WTC11 (cell line): ENCODE results near the gene IRF4. TPM values are rescaled to one million over a fixed set of nuclear protein-coding genes. Genes with fewer than 3 reads are reported as not detected.

Experiments
- ATAC-seq: fragments of 200-7000 bp; cut with Tn5 transposase; 2 replicates; pipeline ENCODE4 v1.10.0; 2021; ENCODE audit warnings: mild to moderate bottlenecking, moderate library complexity
- CTCF ChIA-PET: fragments of 300-600 bp; sonication (Branson Sonifier 250); formaldehyde crosslinking; loops from one replicate; lab custom pipeline; 2021; ENCODE audit warnings: antibody characterized with exemption; lab: Charles Lee
- POLR2A ChIA-PET: fragments of 350-600 bp; sonication (Branson Sonifier 250); formaldehyde crosslinking; loops from one replicate; lab custom pipeline; 2021; ENCODE audit warnings: antibody characterized with exemption; lab: Charles Lee
- DNase-seq: peaks from one replicate; pipeline ENCODE4 v3.0.0; 2021; ENCODE audit warnings: low spot score
- H3K27ac Mint-ChIP-seq: 2 replicates; pipeline ENCODE4 v1.8.0; 2021; ENCODE audit warnings: mixed read lengths
- H3K27me3 Mint-ChIP-seq: 2 replicates; pipeline ENCODE4 v1.8.0; 2021; ENCODE audit warnings: low read depth, mild to moderate bottlenecking, moderate library complexity, mixed read lengths
- H3K36me3 Mint-ChIP-seq: 2 replicates; pipeline ENCODE4 v1.8.0; 2021; ENCODE audit warnings: mixed read lengths
- H3K4me1 Mint-ChIP-seq: 2 replicates; pipeline ENCODE4 v1.8.0; 2022; ENCODE audit warnings: mixed read lengths
- H3K4me3 Mint-ChIP-seq: 2 replicates; pipeline ENCODE4 v1.8.0; 2021; ENCODE audit warnings: mild to moderate bottlenecking, moderate library complexity, mixed read lengths
- H3K9me3 Mint-ChIP-seq: 2 replicates; pipeline ENCODE4 v1.8.0; 2021; ENCODE audit warnings: mixed read lengths
- ELF4 ChIP-seq: sonication (generic); formaldehyde crosslinking; IDR thresholded peaks from 2 replicates; pipeline ENCODE4 v1.8.1; 2022; ENCODE audit warnings: low read depth, mild to moderate bottlenecking, moderate library complexity, missing genetic modification reagents
- GTF2I ChIP-seq: fragments of 250-450 bp; sonication (Bioruptor Pico); conservative IDR thresholded peaks from 2 replicates; pipeline ENCODE4 v1.4.0; 2021; ENCODE audit warnings: mild to moderate bottlenecking
- IRF2 ChIP-seq: sonication (generic); formaldehyde crosslinking; IDR thresholded peaks from 2 replicates; pipeline ENCODE4 v1.8.0; 2022; ENCODE audit warnings: low read depth, missing genetic modification reagents, borderline replicate concordance
- NFATC4 ChIP-seq: fragments of 250-450 bp; sonication (Bioruptor Pico); IDR thresholded peaks from 2 replicates; pipeline ENCODE4 v1.9.0; 2021; ENCODE audit warnings: mild to moderate bottlenecking
- SMAD4 ChIP-seq: sonication (generic); formaldehyde crosslinking; IDR thresholded peaks from 2 replicates; pipeline ENCODE4 v1.8.0; 2022; ENCODE audit warnings: mild to moderate bottlenecking, missing genetic modification reagents
- SP1 ChIP-seq: sonication (generic); formaldehyde crosslinking; conservative IDR thresholded peaks from 2 replicates; pipeline ENCODE4 v1.8.1; 2022; ENCODE audit warnings: missing genetic modification reagents
- TCF7 ChIP-seq: sonication (generic); formaldehyde crosslinking; IDR thresholded peaks from 2 replicates; pipeline ENCODE4 v1.8.0; 2022; ENCODE audit warnings: mild to moderate bottlenecking, low read depth, missing genetic modification reagents, moderate library complexity
- ZBTB21 ChIP-seq: sonication (generic); formaldehyde crosslinking; IDR thresholded peaks from 2 replicates; pipeline ENCODE4 v1.8.1; 2023; ENCODE audit warnings: mild to moderate bottlenecking, missing genetic modification reagents, borderline replicate concordance
- ZNF232 ChIP-seq: sonication (generic); formaldehyde crosslinking; IDR thresholded peaks from 2 replicates; pipeline ENCODE4 v1.8.0; 2022; ENCODE audit warnings: mild to moderate bottlenecking, missing genetic modification reagents
- ZNF423 ChIP-seq: fragments of 250-450 bp; sonication (Bioruptor Pico); IDR thresholded peaks from 2 replicates; pipeline ENCODE4 v2.1.2; 2022; ENCODE audit warnings: mild to moderate bottlenecking, moderate library complexity
- total RNA-seq: library from RNA; stranded (reverse); gene quantifications from 3 replicates; pipeline ENCODE4 v1.2.3, GENCODE V29; 2021
- TF ChIP-seq, protein P1 (sequence below): fragments of 250-450 bp; sonication (Bioruptor Pico); IDR thresholded peaks from 2 replicates; pipeline ENCODE4 v1.9.0; 2021; ENCODE audit warnings: moderate library complexity, mild to moderate bottlenecking, inconsistent platforms, borderline replicate concordance
- TF ChIP-seq, protein P2 (sequence below): sonication (generic); formaldehyde crosslinking; IDR thresholded peaks from 2 replicates; pipeline ENCODE4 v1.8.1; 2023; ENCODE audit warnings: mild to moderate bottlenecking, missing genetic modification reagents, moderate library complexity
- TF ChIP-seq, protein P3 (sequence below): sonication (generic); formaldehyde crosslinking; conservative IDR thresholded peaks from 2 replicates; pipeline ENCODE4 v1.8.1; 2022; ENCODE audit warnings: mild to moderate bottlenecking, missing genetic modification reagents
- TF ChIP-seq, protein P4 (sequence below): sonication (generic); formaldehyde crosslinking; IDR thresholded peaks from 2 replicates; pipeline ENCODE4 v1.8.1; 2023; ENCODE audit warnings: mild to moderate bottlenecking, moderate library complexity, missing genetic modification reagents
- TF ChIP-seq, protein P5 (sequence below): sonication (generic); formaldehyde crosslinking; IDR thresholded peaks from 2 replicates; pipeline ENCODE4 v1.8.1; 2023; ENCODE audit warnings: mild to moderate bottlenecking, missing genetic modification reagents
- TF ChIP-seq, protein P6 (sequence below): sonication (generic); formaldehyde crosslinking; IDR thresholded peaks from 2 replicates; pipeline ENCODE4 v1.8.0; 2023; ENCODE audit warnings: mild to moderate bottlenecking, missing genetic modification reagents
- TF ChIP-seq, protein P7 (sequence below): sonication (generic); formaldehyde crosslinking; IDR thresholded peaks from 2 replicates; pipeline ENCODE4 v1.8.1; 2022; ENCODE audit warnings: low read depth, mild to moderate bottlenecking, moderate library complexity, missing genetic modification reagents, borderline replicate concordance
- TF ChIP-seq, protein P8 (sequence below): fragments of 250-450 bp; sonication (Bioruptor Pico); IDR thresholded peaks from 2 replicates; pipeline ENCODE4 v1.9.0; 2021; ENCODE audit warnings: mild to moderate bottlenecking, borderline replicate concordance

IRF4 gene
- total RNA-seq, 1 experiment from 2014 or later = 1.6 TPM

DNA sequence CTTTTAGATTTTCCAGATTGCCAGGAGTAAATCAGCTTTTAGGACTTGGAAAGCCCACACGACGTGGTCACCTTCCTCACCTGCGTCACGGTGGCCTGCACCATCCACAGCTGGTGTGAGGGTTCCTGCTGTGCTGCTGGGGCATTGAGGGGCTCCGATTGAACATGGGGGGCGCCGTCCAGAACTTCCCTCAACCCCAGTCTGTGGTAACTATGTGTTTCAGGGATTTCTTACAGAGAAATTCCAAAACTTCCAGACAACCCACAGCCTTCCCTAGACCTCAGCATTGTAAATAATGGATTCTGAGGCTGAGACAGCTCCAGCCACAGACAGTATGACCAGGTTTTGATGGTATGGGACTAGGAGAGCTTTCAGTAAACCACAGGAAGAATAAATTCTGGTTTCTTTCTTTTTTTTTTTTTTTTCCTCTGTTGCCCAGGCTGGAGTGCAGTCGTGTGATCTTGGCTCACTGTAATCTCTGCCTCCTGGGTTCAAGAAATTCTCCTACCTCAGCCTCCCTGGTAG is 46.7 kb upstream of the IRF4 start:
- Mint-ChIP-seq H3K27ac (no peak overlapping the region), H3K4me1 (no peaks in the 10 kb centered on the region), H3K4me3 (no peak overlapping the region), H3K36me3 (peaks cover 83% of the 10 kb centered on the region), H3K27me3 (peaks cover 3% of the 10 kb centered on the region; the same call in 1 of the 2 replicates), H3K9me3 (peaks cover 61% of the 10 kb centered on the region)
- POLR2A ChIA-PET = interaction anchor here (0.7 kb wide), 1 partner anchor 156 kb away, joined by 7 read pairs; no protein-coding TSS in a partner anchor
- CTCF ChIA-PET = interaction anchor here (1.2 kb wide), 1 partner anchor 73 kb away, joined by 3 read pairs; no protein-coding TSS in a partner anchor
- no peak for ATAC-seq
- no peak for DNase-seq
- TF ChIP-seq ZNF423 (no peak), NFATC4 (no peak), ZNF232 (CRISPR knock-in tag) (no peak), IRF2 (CRISPR knock-in tag) (no peak), SP1 (no peak), ZBTB21 (CRISPR knock-in tag) (no peak), GTF2I (CRISPR knock-in tag) (no peak), SMAD4 (CRISPR knock-in tag) (no peak), ELF4 (no peak), TCF7 (CRISPR knock-in tag) (no peak)
- TF ChIP-seq, protein P1, sequence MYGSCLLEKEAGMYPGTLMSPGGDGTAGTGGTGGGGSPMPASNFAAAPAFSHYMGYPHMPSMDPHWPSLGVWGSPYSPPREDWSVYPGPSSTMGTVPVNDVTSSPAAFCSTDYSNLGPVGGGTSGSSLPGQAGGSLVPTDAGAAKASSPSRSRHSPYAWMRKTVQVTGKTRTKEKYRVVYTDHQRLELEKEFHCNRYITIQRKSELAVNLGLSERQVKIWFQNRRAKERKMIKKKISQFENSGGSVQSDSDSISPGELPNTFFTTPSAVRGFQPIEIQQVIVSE (CRISPR knock-in tag) = no peak
- TF ChIP-seq, protein P2, sequence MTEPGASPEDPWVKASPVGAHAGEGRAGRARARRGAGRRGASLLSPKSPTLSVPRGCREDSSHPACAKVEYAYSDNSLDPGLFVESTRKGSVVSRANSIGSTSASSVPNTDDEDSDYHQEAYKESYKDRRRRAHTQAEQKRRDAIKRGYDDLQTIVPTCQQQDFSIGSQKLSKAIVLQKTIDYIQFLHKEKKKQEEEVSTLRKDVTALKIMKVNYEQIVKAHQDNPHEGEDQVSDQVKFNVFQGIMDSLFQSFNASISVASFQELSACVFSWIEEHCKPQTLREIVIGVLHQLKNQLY (CRISPR knock-in tag) = no peak
- TF ChIP-seq, protein P3, sequence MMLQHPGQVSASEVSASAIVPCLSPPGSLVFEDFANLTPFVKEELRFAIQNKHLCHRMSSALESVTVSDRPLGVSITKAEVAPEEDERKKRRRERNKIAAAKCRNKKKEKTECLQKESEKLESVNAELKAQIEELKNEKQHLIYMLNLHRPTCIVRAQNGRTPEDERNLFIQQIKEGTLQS (CRISPR knock-in tag) = no peak
- TF ChIP-seq, protein P4, sequence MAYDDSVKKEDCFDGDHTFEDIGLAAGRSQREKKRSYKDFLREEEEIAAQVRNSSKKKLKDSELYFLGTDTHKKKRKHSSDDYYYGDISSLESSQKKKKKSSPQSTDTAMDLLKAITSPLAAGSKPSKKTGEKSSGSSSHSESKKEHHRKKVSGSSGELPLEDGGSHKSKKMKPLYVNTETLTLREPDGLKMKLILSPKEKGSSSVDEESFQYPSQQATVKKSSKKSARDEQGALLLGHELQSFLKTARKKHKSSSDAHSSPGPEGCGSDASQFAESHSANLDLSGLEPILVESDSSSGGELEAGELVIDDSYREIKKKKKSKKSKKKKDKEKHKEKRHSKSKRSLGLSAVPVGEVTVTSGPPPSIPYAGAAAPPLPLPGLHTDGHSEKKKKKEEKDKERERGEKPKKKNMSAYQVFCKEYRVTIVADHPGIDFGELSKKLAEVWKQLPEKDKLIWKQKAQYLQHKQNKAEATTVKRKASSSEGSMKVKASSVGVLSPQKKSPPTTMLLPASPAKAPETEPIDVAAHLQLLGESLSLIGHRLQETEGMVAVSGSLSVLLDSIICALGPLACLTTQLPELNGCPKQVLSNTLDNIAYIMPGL (CRISPR knock-in tag) = no peak
- TF ChIP-seq, protein P5, sequence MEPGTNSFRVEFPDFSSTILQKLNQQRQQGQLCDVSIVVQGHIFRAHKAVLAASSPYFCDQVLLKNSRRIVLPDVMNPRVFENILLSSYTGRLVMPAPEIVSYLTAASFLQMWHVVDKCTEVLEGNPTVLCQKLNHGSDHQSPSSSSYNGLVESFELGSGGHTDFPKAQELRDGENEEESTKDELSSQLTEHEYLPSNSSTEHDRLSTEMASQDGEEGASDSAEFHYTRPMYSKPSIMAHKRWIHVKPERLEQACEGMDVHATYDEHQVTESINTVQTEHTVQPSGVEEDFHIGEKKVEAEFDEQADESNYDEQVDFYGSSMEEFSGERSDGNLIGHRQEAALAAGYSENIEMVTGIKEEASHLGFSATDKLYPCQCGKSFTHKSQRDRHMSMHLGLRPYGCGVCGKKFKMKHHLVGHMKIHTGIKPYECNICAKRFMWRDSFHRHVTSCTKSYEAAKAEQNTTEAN (CRISPR knock-in tag) = no peak
- TF ChIP-seq, protein P6, sequence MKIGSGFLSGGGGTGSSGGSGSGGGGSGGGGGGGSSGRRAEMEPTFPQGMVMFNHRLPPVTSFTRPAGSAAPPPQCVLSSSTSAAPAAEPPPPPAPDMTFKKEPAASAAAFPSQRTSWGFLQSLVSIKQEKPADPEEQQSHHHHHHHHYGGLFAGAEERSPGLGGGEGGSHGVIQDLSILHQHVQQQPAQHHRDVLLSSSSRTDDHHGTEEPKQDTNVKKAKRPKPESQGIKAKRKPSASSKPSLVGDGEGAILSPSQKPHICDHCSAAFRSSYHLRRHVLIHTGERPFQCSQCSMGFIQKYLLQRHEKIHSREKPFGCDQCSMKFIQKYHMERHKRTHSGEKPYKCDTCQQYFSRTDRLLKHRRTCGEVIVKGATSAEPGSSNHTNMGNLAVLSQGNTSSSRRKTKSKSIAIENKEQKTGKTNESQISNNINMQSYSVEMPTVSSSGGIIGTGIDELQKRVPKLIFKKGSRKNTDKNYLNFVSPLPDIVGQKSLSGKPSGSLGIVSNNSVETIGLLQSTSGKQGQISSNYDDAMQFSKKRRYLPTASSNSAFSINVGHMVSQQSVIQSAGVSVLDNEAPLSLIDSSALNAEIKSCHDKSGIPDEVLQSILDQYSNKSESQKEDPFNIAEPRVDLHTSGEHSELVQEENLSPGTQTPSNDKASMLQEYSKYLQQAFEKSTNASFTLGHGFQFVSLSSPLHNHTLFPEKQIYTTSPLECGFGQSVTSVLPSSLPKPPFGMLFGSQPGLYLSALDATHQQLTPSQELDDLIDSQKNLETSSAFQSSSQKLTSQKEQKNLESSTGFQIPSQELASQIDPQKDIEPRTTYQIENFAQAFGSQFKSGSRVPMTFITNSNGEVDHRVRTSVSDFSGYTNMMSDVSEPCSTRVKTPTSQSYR (CRISPR knock-in tag) = no peak
- TF ChIP-seq, protein P7, sequence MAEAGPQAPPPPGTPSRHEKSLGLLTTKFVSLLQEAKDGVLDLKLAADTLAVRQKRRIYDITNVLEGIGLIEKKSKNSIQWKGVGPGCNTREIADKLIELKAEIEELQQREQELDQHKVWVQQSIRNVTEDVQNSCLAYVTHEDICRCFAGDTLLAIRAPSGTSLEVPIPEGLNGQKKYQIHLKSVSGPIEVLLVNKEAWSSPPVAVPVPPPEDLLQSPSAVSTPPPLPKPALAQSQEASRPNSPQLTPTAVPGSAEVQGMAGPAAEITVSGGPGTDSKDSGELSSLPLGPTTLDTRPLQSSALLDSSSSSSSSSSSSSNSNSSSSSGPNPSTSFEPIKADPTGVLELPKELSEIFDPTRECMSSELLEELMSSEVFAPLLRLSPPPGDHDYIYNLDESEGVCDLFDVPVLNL (CRISPR knock-in tag) = no peak
- TF ChIP-seq, protein P8, sequence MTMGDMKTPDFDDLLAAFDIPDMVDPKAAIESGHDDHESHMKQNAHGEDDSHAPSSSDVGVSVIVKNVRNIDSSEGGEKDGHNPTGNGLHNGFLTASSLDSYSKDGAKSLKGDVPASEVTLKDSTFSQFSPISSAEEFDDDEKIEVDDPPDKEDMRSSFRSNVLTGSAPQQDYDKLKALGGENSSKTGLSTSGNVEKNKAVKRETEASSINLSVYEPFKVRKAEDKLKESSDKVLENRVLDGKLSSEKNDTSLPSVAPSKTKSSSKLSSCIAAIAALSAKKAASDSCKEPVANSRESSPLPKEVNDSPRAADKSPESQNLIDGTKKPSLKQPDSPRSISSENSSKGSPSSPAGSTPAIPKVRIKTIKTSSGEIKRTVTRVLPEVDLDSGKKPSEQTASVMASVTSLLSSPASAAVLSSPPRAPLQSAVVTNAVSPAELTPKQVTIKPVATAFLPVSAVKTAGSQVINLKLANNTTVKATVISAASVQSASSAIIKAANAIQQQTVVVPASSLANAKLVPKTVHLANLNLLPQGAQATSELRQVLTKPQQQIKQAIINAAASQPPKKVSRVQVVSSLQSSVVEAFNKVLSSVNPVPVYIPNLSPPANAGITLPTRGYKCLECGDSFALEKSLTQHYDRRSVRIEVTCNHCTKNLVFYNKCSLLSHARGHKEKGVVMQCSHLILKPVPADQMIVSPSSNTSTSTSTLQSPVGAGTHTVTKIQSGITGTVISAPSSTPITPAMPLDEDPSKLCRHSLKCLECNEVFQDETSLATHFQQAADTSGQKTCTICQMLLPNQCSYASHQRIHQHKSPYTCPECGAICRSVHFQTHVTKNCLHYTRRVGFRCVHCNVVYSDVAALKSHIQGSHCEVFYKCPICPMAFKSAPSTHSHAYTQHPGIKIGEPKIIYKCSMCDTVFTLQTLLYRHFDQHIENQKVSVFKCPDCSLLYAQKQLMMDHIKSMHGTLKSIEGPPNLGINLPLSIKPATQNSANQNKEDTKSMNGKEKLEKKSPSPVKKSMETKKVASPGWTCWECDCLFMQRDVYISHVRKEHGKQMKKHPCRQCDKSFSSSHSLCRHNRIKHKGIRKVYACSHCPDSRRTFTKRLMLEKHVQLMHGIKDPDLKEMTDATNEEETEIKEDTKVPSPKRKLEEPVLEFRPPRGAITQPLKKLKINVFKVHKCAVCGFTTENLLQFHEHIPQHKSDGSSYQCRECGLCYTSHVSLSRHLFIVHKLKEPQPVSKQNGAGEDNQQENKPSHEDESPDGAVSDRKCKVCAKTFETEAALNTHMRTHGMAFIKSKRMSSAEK (CRISPR knock-in tag) = no peak
